Activated naive CD4-positive, alpha-beta T cell treated with anti-CD3 and anti-CD28 coated beads, Interleukin-2, amount 50 U/mL, for 72 hours (primary cell): ENCODE results near the gene KIF25. TPM values are rescaled to one million over a fixed set of nuclear protein-coding genes. Genes with fewer than 3 reads are reported as not detected.
"Not testable (repeated sequence)": the region's sequence is repeated elsewhere in the genome, so short reads cannot be mapped to it uniquely, and the experiment has no call there.

Source experiments
- ATAC-seq, 2 donors: fragments of 150-1000 bp; cut with Tn5 transposase; 2 replicates each; pipeline ENCODE4 v1.10.0; 2021; ENCODE audit warnings: mild to moderate bottlenecking in 2 of 2, moderate library complexity in 2 of 2
- DNase-seq, 2 donors: peaks; one replicate each; pipeline ENCODE4 v3.0.0; 2021 to 2022; ENCODE audit warnings: low spot score in 2 of 2
- H3K27ac Mint-ChIP-seq, 2 donors: one replicate each; pipeline ENCODE4 v1.8.0; 2022; ENCODE audit warnings: mild to moderate bottlenecking in 2 of 2, mixed read lengths in 2 of 2
- H3K36me3 Mint-ChIP-seq, 2 donors: one replicate each; pipeline ENCODE4 v1.8.0; 2022; ENCODE audit warnings: mixed read lengths in 2 of 2
- H3K9me3 Mint-ChIP-seq, 2 donors: one replicate each; pipeline ENCODE4 v1.8.0; 2022; ENCODE audit warnings: mixed read lengths in 2 of 2
- total RNA-seq, 2 donors: library from RNA; stranded (reverse); gene quantifications; one replicate each; pipeline ENCODE4 v1.2.3, GENCODE V29; 2022

Gene KIF25
- total RNA-seq, 2 donors from 2014 or later: not detected

- Mint-ChIP-seq H3K36me3 (no peaks in the 10 kb centered on the region), H3K9me3 (no peaks in the 10 kb centered on the region), H3K27ac (no peak overlapping the region)
- DNase-seq (no peak), ATAC-seq (no peak)
Observed at GRCh38 chr6:168075787-168076202, 78.3 kb downstream of the KIF25 start.

DNA sequence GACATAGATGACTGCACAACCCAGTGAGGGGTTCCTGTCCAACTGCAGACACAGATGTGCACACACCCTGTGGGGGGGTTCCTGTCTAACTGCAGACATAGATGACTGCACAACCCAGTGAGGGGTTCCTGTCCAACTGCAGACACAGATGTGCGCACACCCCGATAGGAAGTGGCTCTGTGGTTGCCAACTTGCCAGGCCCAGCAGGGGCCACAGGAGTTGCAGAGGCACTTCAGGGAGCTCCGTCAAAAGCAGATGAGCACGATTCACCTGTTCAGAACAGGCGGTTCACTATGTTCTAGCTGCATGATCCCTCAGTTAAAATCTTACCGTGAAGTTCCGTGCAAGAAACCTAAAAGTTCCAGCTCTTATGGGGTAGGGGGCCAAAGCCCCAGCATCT is 79.9 kb downstream of the KIF25 start:
- ATAC-seq, DNase-seq, H3K9me3 Mint-ChIP-seq, H3K27ac Mint-ChIP-seq, H3K36me3 Mint-ChIP-seq: not testable (repeated sequence)

GRCh38 chr6:168078175-168078942 is 80.9 kb downstream of the KIF25 start:
- no peaks in the 10 kb centered on the region for H3K36me3 Mint-ChIP-seq
- no peaks in the 10 kb centered on the region for H3K9me3 Mint-ChIP-seq
- DNase-seq: no peak
- no peak overlapping the region for H3K27ac Mint-ChIP-seq
- no peak for ATAC-seq

DNA sequence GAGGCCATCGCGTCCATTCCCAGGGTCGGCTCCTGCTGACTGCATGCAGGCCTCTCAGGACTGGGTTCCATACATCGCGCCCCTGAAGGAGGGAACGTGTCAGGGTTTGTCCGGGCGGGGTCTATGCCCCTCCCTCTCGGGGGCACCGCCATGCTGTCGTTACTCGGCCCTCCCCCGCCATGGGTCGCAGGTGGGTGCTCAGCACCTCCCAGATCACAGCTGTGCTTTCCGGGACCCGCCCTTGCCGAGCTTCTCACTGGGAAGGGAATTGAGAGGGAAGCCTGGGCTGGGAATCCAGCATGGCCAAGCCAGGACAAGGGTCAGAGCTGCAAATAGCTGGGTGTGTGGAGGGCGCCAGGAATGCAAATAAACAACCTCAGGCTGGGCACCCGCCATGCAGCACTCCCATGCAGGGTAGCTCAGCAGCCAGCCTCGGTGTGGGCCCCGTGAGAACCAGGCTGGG is 81.5 kb downstream of the KIF25 start, which contains the start of gene FRMD1:
FRMD1 (minus strand) TSS at position 270 of the 463 bp plus-strand sequence; CDS start at position 152, 118 bp downstream.
- Mint-ChIP-seq H3K27ac (no peak within 1 kb of the TSS), H3K36me3 (no peaks in the 10 kb centered on the region), H3K9me3 (no peaks in the 10 kb centered on the region)
- no peak for DNase-seq
- ATAC-seq: no peak

DNA sequence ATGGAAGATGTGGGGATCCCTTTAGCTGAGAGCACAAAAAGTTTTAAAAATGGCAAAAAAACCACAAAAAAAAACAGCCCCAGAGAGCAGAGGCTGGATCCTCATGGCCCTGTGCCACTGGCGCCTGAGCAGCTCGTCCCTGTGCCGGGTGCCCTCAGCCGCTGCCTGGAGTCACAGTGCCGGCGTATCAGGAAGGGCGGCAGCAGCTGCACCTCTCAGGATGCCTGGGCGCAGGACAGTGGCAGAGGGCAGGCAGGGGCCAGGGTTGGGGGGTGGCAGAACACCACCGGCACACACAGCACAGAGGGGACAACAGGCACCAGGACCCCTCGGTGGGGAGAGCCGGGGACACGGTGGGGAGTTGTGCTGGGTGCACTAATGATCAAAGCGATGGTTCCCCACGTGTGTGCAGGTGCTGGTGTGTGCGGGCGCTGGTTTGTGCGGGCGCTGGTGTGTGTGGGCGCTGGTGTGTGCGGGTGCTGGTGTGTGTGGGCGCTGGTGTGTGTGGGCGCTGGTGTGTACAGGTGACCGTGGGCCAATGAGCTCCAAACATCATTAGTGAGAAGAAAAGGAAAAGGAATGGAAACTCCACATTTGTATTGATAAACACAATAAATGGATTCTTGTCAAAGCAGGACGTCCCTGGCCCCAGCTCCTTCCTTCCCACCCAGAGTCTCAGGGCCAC is 83.1 kb downstream of the KIF25 start:
- no peaks in the 10 kb centered on the region for H3K9me3 Mint-ChIP-seq
- ATAC-seq (no peak), DNase-seq (no peak)
- no peaks in the 10 kb centered on the region for H3K36me3 Mint-ChIP-seq
- no peak overlapping the region for H3K27ac Mint-ChIP-seq

DNA sequence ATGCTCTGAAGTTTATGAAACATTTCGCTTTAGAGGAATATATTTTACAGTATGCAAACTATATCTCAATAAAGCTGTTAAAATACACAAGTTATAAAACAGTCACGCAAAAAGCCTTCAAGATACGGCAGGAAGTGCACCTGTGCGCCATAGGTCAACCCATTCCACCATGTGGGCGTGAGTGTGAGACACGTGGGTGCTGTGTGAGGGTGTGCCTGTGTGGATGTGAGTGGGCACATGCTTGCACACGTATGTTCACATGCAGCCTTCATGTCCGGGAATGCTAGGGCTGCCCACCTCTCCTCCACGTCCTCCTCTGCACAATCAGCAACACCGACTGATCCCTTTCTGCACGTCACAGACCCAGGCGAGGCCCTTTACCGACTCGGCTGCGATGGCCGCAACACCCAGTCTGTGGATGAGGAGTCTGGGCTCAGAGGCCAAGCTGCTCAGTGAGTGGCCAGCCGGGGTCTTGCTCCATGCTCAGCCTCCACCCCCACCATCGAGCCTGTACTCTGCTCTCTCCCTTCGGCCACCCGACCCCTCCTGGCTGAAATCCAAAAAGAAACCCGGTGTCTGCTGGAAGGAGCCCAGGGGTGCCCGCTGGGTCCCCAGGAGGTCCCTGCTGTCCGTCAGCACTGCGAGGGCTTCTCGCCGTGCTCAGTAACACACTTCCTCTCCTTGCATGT is 84.5 kb downstream of the KIF25 start:
- Mint-ChIP-seq H3K27ac (no peak overlapping the region), H3K9me3 (no peaks in the 10 kb centered on the region), H3K36me3 (no peaks in the 10 kb centered on the region)
- ATAC-seq (no peak), DNase-seq (no peak)

- H3K9me3 Mint-ChIP-seq: no peaks in the 10 kb centered on the region
- H3K27ac Mint-ChIP-seq: no peak overlapping the region
- ATAC-seq: no peak
- H3K36me3 Mint-ChIP-seq: no peaks in the 10 kb centered on the region
- DNase-seq: no peak
Observed at GRCh38 chr6:168082860-168083513, 85.5 kb downstream of the KIF25 start.

DNA sequence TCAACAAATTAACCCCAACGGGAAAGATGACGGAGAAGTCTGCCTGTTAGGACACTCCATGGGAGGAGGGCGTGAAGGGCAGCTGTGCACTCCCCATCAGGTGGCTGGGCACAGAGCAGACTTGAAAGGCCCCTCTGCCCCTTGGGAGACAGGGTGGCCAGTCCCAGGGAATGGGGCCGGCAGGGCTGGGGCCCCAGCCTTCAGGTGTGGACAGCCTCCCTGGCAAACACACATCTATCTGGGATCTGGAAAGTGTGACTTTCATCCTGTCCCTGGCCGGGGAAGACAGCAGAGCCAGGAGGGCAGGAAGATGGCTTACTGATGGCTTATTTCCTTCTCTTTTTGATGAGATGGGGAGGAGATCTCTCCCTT is 86.0 kb downstream of the KIF25 start:
- H3K36me3 Mint-ChIP-seq: no peaks in the 10 kb centered on the region
- H3K27ac Mint-ChIP-seq: no peak overlapping the region
- ATAC-seq (no peak), DNase-seq (no peak)
- no peaks in the 10 kb centered on the region for H3K9me3 Mint-ChIP-seq

- ATAC-seq: no peak
- H3K36me3 Mint-ChIP-seq: no peaks in the 10 kb centered on the region
- no peak overlapping the region for H3K27ac Mint-ChIP-seq
- no peaks in the 10 kb centered on the region for H3K9me3 Mint-ChIP-seq
- DNase-seq: no peak
Observed at GRCh38 chr6:168084465-168085160, 87.1 kb downstream of the KIF25 start.

- no peaks in the 10 kb centered on the region for H3K9me3 Mint-ChIP-seq
- H3K27ac Mint-ChIP-seq: no peak overlapping the region
- no peaks in the 10 kb centered on the region for H3K36me3 Mint-ChIP-seq
- DNase-seq (no peak), ATAC-seq (no peak)
Observed at GRCh38 chr6:168086066-168086465, 88.6 kb downstream of the KIF25 start.

GRCh38 chr6:168086616-168087015 is 89.1 kb downstream of the KIF25 start:
- DNase-seq (no peak), ATAC-seq (no peak)
- Mint-ChIP-seq H3K9me3 (peaks cover 0 to under 1% of the 10 kb centered on the region in 2 donors), H3K36me3 (no peaks in the 10 kb centered on the region), H3K27ac (no peak overlapping the region)

DNA sequence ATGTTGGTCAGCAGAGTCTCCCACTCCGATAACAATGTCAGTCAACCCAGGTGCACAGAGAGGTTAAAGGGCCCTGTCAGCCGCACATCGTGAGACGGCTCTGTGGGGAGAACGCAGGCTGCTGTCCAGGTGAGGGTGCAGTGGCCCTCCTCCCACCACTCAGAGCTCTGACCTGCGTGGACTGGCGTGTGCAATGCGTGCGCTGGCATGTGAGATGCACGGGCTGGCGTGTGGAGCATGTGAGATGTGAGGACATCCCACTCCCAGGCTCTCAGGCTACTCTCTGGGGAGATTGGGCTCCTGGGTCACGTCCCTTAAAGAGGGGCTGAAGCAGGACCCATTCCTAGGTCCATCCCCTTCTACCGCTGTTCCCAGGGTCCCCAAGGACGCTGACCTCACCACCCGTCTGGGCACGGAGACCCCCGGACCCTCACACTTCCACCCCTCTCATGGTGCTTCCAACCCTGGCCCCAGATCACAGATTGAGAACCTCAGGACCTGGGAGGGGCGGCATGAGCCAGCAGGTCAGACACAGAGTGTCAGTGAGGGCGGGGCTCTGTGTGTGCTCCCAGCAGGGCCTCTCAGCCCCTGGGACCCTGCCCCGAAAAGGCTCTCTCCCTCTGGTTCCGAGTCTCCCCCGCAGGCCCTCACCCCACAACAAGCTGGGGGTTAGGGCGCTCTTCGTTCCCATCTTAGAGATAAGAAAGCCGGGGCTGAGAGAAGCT is 90.1 kb downstream of the KIF25 start:
- Mint-ChIP-seq H3K9me3 (peaks cover 6 to 7% of the 10 kb centered on the region in 2 donors), H3K36me3 (peaks cover 0 to 8% of the 10 kb centered on the region in 2 donors), H3K27ac (no peak overlapping the region)
- ATAC-seq (no peak), DNase-seq (no peak)

DNA sequence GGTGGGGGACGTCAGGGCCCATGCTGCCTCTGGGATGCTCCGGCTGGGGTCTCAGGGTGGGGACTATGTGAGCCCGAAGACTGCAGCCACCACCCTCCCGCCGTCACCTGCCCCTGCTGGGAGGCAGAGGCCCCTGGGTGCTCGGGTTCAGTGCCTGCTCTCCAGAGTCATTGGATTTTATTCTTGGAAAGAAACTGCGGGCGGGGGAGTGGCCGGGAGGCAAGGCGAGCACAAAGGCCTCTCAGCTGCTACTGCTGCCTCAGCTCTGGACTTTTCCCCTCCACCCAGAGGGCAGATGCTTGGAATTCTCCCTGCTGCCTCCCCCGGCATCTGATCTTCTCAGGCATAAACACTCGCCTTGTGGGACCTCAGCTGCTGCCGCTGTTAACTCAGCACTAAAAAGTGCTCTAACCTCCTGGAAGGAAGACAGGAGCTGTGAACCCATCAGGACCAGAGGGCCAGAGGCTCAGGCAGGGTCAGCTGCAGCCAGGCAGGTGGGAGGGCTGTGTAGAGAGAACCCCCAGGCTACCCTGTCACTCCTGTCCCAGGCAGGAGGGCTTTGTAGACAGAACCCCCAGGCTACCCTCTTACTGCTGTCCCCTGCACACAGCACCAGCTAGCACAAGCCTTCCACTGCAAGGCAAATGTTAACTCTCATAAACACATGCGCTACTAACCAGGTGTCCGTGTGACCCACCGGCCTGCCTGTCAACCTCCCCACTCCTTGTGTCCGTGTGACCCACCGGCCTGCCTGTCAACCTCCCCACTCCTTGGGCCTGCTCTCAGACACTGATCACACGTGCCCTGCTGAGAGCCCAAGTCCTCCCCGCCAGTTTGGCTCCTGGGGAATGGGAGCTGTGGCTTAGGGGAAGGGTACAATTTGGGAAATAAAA is 90.9 kb downstream of the KIF25 start:
- no peak for DNase-seq
- H3K36me3 Mint-ChIP-seq: peaks cover 0 to 11% of the 10 kb centered on the region in 2 donors

GRCh38 chr6:168089186-168090063 is 92.0 kb downstream of the KIF25 start:
- Mint-ChIP-seq H3K27ac (no peak overlapping the region), H3K36me3 (peaks cover 0 to 11% of the 10 kb centered on the region in 2 donors), H3K9me3 (peaks cover 6 to 7% of the 10 kb centered on the region in 2 donors)
- no peak for DNase-seq
- no peak for ATAC-seq

More for the DNA sequence above, 90.9 kb downstream of the KIF25 start:
- no peak for ATAC-seq
- H3K9me3 Mint-ChIP-seq: peaks cover 6 to 7% of the 10 kb centered on the region in 2 donors
- no peak overlapping the region for H3K27ac Mint-ChIP-seq
